Gastroesophageal sphincter (tissue), 3 donors: ENCODE data around the gene LARGE1.

Source experiments
- CTCF ChIP-seq, 4 experiments: fragments of 200-600 bp in 2 of 4; fragments of 450-650 bp in 2 of 4; sonication (generic) in 1 of 4; IDR thresholded peaks; one replicate each; pipeline ENCODE4 v1.5.1; 2017 to 2019; ENCODE audit warnings: antibody characterized with exemption in 4 of 4, mild to moderate bottlenecking in 2 of 4, moderate library complexity in 2 of 4
- POLR2AphosphoS5 ChIP-seq: sonication (generic); formaldehyde crosslinking; IDR thresholded peaks from one replicate; pipeline ENCODE4 v1.6.1; 2017; ENCODE audit warnings: antibody characterized with exemption

- TF ChIP-seq CTCF (IDR thresholded peaks at IDR 0.05) (no peak), POLR2AphosphoS5 (no peak)
These were observed 300.2 kb downstream of the LARGE1 start for GRCh38 chr22:33620085-33620484.
